Neutrophil (primary cell): ENCODE results near the gene GALNT18.

Source experiments
- H3K27ac ChIP-seq: fragments of 200-600 bp; sonication (generic); 2 replicates; pipeline ENCODE4 v1.5.1; 2016; ENCODE audit warnings: mild to moderate bottlenecking, moderate library complexity
- H3K27me3 ChIP-seq: fragments of 200-600 bp; sonication (generic); 2 replicates; pipeline ENCODE4 v1.6.0; 2016; ENCODE audit warnings: mild to moderate bottlenecking
- H3K36me3 ChIP-seq: fragments of 200-600 bp; sonication (generic); 2 replicates; pipeline ENCODE4 v1.5.1; 2017
- H3K4me1 ChIP-seq, 2 experiments: fragments of 200-600 bp in 1 of 2; sonication (generic) in 1 of 2; 1 replicate in 1 of 2; 2 replicates in 1 of 2; pipeline versions ENCODE4 v1.5.1 to v1.6.1; 2013 to 2016; ENCODE audit warnings: low read depth in 1 of 2, low read length in 1 of 2, mild to moderate bottlenecking in 1 of 2, moderate library complexity in 1 of 2; ENCODE audit not compliant: control insufficient read depth in 1 of 2, insufficient read depth in 1 of 2
- H3K4me3 ChIP-seq, 2 experiments: fragments of 200-600 bp in 1 of 2; sonication (generic) in 1 of 2; 1 replicate in 1 of 2; 2 replicates in 1 of 2; pipeline ENCODE4 v1.5.1; 2013 to 2016; ENCODE audit warnings: low read depth in 1 of 2, low read length in 1 of 2, mild to moderate bottlenecking in 1 of 2, moderate library complexity in 1 of 2
- H3K9me3 ChIP-seq: fragments of 200-600 bp; sonication (generic); 2 replicates; pipeline ENCODE4 v1.5.1; 2016
- CTCF ChIP-seq: fragments of 200-600 bp; sonication (generic); IDR thresholded peaks from 2 replicates; pipeline ENCODE4 v1.5.1; 2016; ENCODE audit warnings: antibody characterized with exemption

The GALNT18 gene

GRCh38 chr11:11620173-11620920 lies 1.5 kb downstream of the GALNT18 start:
- no peak overlapping the region for H3K4me3 ChIP-seq
- H3K36me3 ChIP-seq = no peaks in the 10 kb centered on the region
- H3K9me3 ChIP-seq = no peaks in the 10 kb centered on the region
- TF ChIP-seq CTCF = no peak
- peaks cover 10% of the 10 kb centered on the region in 2 experiments for H3K4me1 ChIP-seq
- no peak overlapping the region for H3K27ac ChIP-seq
- H3K27me3 ChIP-seq = peaks cover 100% of the 10 kb centered on the region

- Histone ChIP-seq H3K4me1 (peaks cover 10% of the 10 kb centered on the region in 2 experiments), H3K4me3 (no peak overlapping the region), H3K27ac (no peak overlapping the region), H3K27me3 (peaks cover 100% of the 10 kb centered on the region), H3K36me3 (no peaks in the 10 kb centered on the region), H3K9me3 (no peaks in the 10 kb centered on the region)
- no peak for TF ChIP-seq CTCF
These were observed 2.8 kb downstream of the GALNT18 start for GRCh38 chr11:11618973-11619435.

GRCh38 chr11:11615086-11615485 lies 6.7 kb downstream of the GALNT18 start:
- Histone ChIP-seq H3K9me3 (no peaks in the 10 kb centered on the region), H3K27me3 (peaks cover 80% of the 10 kb centered on the region), H3K4me3 (no peak overlapping the region)

GRCh38 chr11:11612439-11612838 lies 9.4 kb downstream of the GALNT18 start:
- no peaks in the 10 kb centered on the region for H3K4me1 ChIP-seq
- no peak overlapping the region for H3K27ac ChIP-seq
- peaks cover 60% of the 10 kb centered on the region for H3K27me3 ChIP-seq
- no peaks in the 10 kb centered on the region for H3K9me3 ChIP-seq
- no peaks in the 10 kb centered on the region for H3K36me3 ChIP-seq
- no peak overlapping the region for H3K4me3 ChIP-seq
- no peak for TF ChIP-seq CTCF

More at GRCh38 chr11:11615086-11615485, 6.7 kb downstream of the GALNT18 start:
- no peaks in the 10 kb centered on the region for H3K4me1 ChIP-seq
- no peaks in the 10 kb centered on the region for H3K36me3 ChIP-seq
- TF ChIP-seq CTCF = no peak
- H3K27ac ChIP-seq = no peak overlapping the region

- no peak for TF ChIP-seq CTCF
- no peaks in the 10 kb centered on the region for H3K4me1 ChIP-seq
- peaks cover 60% of the 10 kb centered on the region for H3K27me3 ChIP-seq
- no peak overlapping the region for H3K4me3 ChIP-seq
- no peaks in the 10 kb centered on the region for H3K36me3 ChIP-seq
- no peaks in the 10 kb centered on the region for H3K9me3 ChIP-seq
- H3K27ac ChIP-seq = no peak overlapping the region
These were observed 10.4 kb downstream of the GALNT18 start for GRCh38 chr11:11611381-11611780.
